ENCODE measurements around the gene GPN1.
"Not testable (repeated sequence)": the region's sequence is repeated elsewhere in the genome, so short reads cannot be mapped to it uniquely, and the experiment has no call there.

The GPN1 gene

GRCh38 chr2:27671235-27671634 is 42.4 kb downstream of the GPN1 start:
- no peak for DNase-seq (ENCODE audit: low read depth in 2 of 2)

- DNase-seq (ENCODE audit: low read depth in 2 of 2): no peak
These were observed 44.1 kb downstream of the GPN1 start for GRCh38 chr2:27672723-27673486.

- DNase-seq (ENCODE audit: low read depth in 2 of 2): no peak
These were observed 51.7 kb downstream of the GPN1 start for GRCh38 chr2:27680571-27680970.

GRCh38 chr2:27681841-27682240 is 53.0 kb downstream of the GPN1 start:
- no peak for DNase-seq (ENCODE audit: low read depth in 2 of 2)

- DNase-seq (ENCODE audit: low read depth in 2 of 2): not testable (repeated sequence)
These were observed 53.5 kb downstream of the GPN1 start for GRCh38 chr2:27682334-27682771.

GRCh38 chr2:27683390-27684071 is 54.7 kb downstream of the GPN1 start:
- peak; percentile 72 to 74 for DNase-seq (ENCODE audit: low read depth in 2 of 2)

- not testable (repeated sequence) for DNase-seq (ENCODE audit: low read depth in 2 of 2)
These were observed 56.2 kb downstream of the GPN1 start for GRCh38 chr2:27685006-27685405.

GRCh38 chr2:27685577-27685976 is 56.7 kb downstream of the GPN1 start:
- no peak for DNase-seq (ENCODE audit: low read depth in 2 of 2)

- no peak for DNase-seq (ENCODE audit: low read depth in 2 of 2)
These were observed 58.4 kb downstream of the GPN1 start for GRCh38 chr2:27687232-27687631.

- no peak for DNase-seq (ENCODE audit: low read depth in 2 of 2)
These were observed 60.6 kb downstream of the GPN1 start for GRCh38 chr2:27689424-27689823.

GRCh38 chr2:27690052-27690451 is 61.2 kb downstream of the GPN1 start:
- DNase-seq (ENCODE audit: low read depth in 2 of 2): no peak

GRCh38 chr2:27697660-27698059 is 68.8 kb downstream of the GPN1 start:
- DNase-seq (ENCODE audit: low read depth in 2 of 2): no peak
